SK-N-MC (cell line): Measurements from ENCODE around the gene RBM12.

Experiments
- EZH2 ChIP-seq: fragments of 200-600 bp; sonication (generic); IDR thresholded peaks from one replicate; pipeline ENCODE4 v1.6.1; 2017; ENCODE audit warnings: antibody characterized with exemption
- POLR2AphosphoS5 ChIP-seq: IDR thresholded peaks from 2 replicates; pipeline ENCODE4 v1.6.1; 2012; ENCODE audit warnings: mild to moderate bottlenecking, low read depth, low read length, borderline replicate concordance

DNA sequence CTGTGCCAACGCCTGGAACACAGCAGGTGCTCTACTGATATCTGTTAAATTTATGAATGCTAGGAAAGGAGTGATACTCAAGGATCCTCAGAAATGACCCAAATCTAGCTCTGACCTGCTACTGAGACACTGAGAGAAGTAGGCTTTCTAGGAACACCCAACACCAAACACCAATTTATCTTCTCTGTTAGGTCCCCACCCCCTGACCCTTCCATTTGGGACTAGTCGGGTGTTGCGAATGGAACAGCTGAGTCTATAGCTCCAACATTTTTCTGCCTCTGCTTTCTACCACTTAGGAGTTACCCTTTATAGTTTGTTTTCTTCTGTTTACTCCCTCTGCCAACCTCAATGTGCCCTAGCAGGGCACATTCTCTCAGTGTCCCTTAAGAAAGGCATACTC, 24.0 kb downstream of the RBM12 start:
- TF ChIP-seq POLR2AphosphoS5 (no peak), EZH2 (no peak)
